GM19240 (cell line): ENCODE data around the gene WASHC3.
"Not testable (repeated sequence)": the region's sequence is repeated elsewhere in the genome, so short reads cannot be mapped to it uniquely, and the experiment has no call there.

ENCODE experiments used
- DNase-seq: peaks from one replicate; pipeline ENCODE4 v3.0.0; 2011; ENCODE audit warnings: low spot score; ENCODE audit not compliant: insufficient read length

WASHC3 gene

DNA sequence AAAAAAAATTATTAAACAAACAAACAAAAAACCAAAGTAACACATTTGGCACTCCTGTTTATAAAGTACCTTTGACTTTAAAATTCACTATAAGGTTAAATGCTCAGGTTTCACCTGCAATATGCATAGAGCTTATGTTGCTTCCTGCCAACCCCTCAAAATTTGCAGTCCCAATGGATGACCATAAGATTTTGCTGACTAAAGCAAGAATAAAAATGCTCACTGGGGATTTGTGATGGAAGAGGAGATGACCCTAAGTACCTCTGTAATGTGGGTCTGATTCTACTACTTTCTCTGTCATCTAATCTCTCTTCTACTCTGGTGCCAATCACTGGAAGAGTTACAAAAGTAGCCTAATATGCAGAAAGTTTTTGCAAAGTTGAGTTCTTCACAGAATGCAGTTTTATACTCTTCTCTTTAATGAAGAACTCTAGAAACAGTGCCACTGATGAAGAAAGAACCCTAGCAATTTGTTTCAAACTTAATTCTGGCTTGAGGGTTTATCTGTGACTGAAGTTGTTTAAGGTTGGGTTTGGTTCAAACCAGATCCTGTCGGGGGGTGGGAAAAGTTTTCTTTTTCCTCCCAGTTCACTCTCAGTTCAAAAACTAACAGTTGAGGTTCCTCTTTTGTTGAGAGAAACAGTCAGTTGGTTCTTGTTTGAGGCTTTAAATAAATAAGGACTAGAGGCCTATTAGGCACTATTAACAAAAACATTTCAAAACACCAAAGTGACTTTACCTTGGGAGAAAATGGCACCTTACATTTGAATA lies 10.9 kb downstream of the WASHC3 start:
- DNase-seq = no peak

DNA sequence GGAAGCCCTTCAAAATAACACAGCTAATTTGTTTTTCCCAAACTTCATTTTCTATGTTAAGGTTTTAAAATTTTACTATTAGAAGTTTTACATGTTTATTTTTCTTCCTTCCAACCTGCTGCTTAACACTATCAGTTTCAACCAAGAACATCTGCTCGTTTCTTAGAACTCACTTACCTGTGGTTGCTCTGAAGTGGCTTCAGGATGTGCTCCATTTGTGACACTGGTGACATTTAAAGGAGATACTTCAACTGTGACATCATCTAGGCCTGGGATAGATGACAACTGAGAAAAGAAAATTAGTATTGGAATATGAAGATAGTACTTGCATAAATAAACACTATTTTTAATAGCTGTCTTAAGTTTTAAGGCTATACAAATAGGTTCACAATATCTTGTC lies 17.9 kb downstream of the WASHC3 start:
- DNase-seq = no peak

DNA sequence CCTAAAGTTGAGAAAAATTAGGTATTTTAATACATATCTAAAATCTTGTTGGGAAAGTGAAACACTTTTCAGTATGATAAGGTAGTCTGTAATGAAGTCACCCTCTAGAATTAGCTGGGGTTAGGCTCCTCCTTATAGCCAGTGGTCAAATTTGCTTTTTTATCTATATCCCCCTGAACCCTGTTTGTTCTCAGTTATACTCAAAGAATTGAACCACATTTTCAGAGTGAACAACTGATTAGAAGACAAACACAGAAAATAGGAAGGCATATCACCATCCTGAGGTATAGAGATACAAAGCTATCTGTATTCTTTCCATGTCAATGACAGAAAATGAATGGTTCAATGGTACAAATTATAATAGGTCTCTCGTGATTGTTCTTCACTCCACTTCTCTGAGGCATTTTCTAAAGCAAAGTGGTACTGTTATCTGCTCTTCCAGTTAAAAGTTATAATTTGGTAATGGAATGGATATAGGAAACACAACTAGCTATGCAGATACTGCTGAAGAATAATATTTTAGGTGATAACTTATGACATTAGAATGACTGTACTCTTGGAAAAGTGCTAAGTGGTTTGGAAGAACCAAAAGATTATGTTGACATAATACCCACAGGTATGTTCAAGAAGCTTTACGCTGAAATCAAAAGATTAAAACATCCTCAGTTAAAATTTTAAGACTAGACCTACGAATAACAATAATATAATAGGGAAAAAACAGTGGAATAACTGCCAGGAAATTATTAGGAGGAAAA lies 27.6 kb downstream of the WASHC3 start:
- no peak for DNase-seq

DNA sequence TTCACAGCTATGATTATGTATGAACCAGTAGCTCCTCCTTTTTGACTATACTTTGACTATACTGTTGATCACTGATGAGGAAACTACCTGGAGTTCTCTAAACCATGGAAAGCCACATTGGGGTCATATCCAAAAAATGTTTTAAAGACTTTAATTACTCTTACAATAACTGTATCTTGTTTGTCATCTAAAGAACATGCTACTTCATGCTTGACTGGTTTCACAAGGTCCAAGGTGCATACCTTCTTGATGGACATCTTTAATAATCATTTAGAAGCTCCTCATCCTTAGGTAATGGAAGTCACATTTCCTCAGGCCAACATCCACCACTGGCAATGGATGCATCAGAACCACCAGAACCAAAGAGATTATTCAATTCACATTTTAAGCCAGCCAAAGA lies 29.9 kb downstream of the WASHC3 start:
- no peak for DNase-seq

DNA sequence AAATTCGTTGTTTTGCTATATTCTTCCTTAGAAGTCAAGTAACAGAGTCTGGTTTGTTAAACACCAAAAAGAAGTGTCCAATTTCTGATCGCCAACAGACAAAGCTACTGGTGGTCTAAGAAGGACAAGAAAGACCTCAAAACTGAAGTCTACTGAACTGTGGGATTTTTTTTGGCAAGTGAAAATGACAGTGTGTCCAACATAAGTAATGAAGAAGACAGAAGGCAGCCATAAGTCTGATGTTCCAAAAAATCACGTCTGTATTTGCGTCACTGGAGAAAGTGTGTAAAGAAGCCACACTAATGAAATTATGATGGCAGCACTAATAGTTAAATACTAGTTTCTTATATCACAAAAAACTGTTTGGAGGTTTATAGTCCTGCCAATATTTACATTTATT lies 32.6 kb downstream of the WASHC3 start:
- DNase-seq = no peak

DNA sequence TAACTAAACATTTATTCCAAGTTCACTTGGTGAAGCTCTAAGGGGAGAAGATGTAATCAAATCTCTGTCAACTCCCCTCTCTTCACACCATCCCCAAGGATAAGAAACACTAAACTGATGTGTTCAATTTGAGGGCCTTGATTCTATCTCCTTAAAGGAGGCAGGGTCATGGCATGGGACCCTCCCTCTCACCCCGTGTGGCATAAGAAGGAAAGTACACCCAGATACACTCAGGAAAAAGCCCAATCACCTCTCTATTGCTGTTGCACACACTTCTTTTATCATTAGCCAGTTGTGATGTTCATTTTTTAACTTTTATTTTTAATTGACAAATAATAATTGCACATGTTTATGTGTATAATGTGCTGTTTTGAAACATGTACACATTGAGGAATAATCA lies 35.1 kb downstream of the WASHC3 start:
- no peak for DNase-seq

DNA sequence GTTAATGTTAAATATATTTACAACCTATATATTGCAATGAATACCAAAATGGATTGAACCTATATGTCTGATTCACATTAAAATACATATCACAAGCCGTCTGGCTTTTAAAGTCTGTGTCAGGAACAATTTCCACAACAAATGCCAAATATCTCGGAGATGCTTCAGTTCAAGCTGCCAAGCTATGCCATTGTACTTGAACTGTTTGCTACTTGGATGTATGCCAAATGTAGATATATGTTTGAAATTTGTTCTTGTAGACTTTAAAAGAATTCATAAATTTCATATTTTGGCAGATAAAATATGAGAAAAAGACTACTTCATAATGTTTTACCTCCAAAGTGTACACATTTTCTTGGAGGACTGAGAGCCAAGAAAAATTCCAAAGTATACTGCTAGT lies 37.0 kb downstream of the WASHC3 start:
- no peak for DNase-seq

DNA sequence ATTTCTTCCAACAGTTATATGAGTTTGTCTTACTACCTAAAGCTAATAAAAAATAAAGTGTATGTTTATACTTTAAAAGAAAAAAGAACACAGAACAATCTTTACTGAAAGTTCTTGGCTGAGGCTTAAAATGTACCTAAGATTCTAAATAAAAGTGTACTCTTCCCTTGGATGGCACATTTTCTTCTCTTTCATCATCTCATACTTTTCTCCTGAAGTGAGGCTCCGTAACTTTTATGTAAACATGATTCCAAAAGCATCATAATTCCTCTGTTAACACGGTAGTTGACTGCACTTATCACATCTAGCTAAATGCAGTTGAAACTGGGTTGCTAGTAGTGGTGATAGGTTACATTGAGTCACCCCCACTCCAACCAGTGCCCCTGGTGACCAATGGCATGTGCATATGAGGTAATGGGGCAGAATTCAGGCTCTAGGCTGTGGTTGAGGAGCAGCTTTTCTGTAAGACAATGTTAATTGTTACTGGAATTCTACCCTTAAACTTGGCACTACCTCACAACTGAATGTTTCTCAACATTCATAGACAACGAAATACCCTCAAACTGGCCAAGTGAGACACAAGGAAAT lies 38.4 kb downstream of the WASHC3 start:
- no peak for DNase-seq

DNA sequence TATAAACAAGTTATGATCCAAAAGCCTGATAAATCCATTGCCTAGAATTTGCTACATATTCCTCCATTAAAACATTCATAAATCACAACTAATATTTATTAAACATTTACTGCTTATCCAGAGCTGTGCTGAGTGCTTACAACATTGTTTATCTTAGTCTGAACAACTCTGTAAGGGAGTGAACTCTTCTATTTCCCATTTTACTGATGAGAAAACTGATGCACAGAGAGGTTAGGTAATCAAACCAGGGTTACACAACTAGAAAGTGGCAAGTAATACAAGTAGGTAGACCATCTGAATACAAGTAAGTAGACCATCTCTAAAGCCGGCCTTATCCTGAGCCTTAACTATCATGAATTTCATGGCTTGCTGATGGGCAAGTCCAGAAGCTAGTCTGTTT lies 39.5 kb downstream of the WASHC3 start:
- DNase-seq = no peak

DNA sequence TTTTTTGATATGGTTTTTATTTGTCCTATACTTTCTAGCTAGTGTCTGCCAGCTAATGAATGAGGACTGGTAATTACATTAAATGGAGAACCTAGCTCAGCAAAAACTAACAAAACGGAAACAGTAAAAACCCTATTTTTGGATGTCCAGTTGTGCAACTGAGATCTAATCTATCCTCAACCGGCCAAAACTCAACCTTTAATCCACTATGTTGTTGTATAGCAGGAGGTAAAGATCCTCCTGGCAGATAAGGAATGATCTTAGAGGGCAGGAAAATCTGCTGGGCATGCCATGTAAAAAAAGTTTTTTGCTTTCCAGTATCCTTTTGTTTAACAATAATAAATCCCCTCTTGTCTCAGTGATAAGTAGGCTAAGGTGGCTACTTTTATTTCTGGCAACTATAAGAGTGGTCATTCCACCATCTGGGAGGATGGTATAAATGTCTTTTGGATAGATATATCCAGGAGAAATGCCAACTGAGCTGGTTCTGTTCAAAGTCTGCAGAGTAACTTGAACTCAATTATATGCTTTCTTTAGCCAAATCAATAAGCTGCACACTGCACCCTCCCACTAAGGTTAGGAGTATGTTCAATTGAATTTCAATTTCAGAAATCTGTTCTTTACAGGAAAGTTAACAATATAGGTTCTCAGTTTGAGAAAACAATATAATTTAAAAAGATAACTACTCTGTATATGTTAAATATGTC lies 40.1 kb downstream of the WASHC3 start:
- no peak for DNase-seq

DNA sequence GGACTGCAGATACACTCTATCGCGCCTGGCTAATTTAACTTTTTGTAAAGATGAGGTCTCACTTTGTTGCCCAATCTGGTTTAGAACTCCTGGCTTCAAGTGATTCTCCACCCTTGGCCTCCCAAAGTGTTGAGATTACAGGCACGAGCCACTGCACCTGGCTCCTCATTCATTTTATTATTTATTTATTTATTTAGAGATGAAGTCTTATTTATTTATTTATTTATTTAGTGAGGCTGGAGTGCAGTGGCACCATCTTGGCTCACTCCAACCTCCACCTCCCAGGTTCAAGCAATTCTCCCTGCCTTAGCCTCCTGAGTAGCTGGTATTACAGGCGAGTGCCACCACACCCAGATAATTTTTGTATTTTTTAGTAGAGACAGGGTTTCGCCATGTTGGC lies 43.2 kb downstream of the WASHC3 start:
- not testable (repeated sequence) for DNase-seq

DNA sequence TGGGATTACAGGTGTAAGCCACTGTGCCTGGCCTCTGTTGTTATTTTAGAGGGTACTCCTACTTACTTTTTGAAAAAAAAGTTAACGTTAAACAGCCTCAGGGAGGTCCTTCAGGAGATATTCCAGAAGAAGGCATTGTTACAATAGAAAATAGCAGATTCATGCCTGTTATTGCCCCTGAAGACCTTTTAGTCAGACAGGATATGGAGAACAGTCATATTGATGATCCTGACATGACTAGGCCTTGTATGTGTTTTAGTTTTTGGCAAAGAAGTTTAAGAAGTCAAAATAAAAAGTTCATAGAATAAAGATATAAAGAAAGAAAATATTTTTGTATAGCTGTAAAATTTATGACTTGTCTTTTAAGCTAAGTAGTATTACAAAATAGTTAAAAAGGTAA lies 45.3 kb downstream of the WASHC3 start:
- DNase-seq = no peak

DNA sequence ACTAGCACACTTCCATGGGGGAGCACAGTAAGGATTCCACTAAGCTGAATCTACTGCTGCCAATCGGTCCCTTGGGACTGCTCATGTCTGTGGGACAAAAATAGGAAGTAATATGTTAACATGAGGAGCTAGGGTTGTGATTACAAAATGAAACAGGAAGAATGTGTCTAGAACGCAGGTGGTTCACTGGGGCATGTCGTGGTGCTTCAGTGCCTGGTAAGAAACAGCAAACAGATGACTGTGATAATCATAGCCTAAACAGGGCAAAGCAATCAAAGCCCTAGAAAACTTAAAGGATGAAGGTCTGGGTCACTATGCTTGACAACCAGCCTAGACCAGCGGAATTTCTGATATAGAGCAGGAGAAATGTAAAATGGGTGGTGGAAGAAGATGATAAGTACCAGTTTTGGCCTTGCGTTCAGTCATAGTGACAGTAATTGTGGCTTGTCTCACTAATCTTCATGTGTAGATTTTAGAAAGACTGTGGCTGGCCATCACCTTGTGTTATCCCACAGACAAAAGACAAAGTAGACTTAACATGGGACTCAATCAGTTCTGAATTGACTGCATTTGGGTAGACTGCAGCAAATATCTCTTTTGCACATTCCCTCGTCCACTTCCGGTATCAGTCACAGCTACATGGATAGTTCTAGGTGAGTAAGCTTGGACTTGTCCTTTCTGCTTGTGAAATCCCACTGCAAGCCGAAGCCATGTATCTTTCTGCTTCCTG lies 51.4 kb downstream of the WASHC3 start:
- DNase-seq = peak; percentile 26

DNA sequence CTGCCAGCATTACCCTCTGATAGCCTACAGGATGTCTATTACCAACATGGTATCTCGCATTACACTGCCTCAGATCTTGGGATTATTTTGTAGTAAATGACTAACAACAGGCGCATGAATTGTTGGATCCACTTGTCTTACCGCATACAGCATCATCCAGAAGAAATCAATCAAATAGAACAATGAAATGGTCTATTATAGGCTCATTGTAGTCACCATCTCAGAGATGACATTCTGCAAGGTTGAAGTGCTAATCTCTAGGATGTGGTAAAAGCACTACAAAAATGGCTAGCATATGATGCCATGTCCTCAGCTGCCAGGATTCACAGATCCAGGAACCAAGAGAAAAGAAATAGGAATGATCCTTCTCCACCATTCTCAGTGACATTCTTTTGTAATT lies 52.0 kb downstream of the WASHC3 start:
- DNase-seq = no peak

DNA sequence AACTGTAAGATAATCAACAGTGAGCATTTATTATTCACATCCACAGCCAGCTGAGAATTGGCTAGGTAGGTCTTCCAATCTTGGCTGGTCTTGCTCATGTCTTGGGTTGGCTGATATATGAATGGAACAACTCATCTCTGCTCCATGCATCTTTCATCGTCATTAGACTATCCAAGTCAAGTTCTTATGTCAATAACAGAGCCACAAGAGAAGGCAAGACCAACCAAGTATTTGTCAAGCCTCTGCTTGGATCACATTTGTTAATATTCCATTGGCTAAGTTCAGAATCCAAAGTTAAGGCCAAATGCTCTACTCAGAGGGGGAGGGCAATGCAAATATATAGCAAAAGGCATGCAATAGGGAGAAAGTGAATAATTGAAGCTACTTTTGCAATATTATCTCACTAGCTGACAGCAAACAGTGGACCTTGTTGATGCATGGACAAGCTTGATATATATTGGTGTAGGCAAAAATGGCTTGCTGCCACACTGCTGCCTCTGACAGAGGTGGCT lies 53.1 kb downstream of the WASHC3 start:
- DNase-seq = no peak

DNA sequence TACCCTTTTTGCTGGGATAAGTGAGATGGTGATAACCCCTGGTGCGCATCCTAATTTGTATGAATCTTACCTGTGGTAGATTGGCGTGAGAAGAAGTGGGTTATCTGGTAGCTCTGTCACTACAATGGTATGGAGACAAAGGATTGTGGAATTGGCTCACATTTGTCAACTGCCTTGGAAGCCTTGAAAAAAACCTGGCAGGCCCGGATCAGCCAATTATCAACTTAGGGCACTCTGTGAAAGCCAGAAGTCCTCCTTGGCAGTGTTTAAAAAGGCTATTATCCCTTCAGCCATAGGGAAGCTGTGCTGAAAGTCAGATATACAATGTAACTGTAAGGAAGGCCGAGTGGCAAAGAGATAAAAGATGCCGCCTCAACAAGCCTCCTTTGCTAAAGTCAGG lies 56.5 kb downstream of the WASHC3 start:
- no peak for DNase-seq

DNA sequence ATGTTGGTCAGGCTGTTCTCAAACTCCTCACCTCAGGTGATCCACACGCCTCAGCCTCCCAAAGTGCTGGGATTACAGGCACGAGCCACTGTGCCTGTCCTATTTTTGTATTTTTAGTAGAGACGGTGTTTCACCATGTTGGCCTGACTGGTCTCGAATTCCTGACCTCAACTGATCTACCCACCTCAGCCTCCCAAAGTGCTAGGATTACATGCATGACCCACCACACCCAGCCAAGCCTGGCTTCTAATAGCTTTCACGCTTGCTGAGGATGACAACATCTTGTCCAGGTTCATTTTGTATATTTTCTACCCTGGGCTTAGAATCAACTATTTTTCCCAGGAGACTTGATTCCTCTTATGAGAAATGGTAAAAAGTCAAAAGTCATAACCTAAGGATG lies 64.7 kb downstream of the WASHC3 start:
- DNase-seq = no peak

DNA sequence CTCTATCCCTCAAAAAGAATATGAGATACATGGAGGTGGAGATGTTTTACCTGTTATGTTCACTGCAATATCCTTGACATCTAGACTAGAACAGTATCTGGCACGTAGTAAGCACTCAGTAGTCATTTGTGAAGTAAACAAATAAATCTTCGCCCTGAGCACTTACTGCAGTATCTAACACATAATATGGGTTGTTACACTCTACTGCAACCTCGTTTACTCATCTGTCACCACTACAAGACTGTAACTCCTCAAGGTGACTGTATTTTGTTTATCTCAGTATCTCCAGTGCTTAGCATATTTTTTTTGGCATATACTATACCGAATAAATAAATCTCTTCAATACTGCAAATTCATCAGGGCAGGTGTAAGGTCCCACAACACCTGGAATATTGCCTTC lies 66.1 kb downstream of the WASHC3 start:
- DNase-seq = no peak

DNA sequence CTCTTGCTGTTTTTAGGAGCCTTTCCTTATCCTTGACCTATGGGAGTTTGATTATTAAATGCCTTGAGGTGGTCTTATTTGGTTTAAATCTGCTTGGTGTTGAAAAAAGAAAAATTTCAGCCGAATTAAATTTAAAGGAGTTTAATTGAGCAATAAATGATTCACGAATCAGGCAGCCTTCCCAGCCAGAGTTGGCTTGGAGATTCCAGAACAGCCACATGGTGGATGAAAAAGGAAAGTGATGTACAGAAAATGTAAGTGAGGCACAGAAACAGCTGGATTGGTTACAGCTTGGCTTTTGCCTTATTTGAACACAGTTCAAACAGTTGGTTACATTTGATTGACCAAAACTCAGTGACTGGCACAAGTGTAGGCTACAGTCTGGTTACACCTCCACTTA lies 69.7 kb downstream of the WASHC3 start:
- no peak for DNase-seq

DNA sequence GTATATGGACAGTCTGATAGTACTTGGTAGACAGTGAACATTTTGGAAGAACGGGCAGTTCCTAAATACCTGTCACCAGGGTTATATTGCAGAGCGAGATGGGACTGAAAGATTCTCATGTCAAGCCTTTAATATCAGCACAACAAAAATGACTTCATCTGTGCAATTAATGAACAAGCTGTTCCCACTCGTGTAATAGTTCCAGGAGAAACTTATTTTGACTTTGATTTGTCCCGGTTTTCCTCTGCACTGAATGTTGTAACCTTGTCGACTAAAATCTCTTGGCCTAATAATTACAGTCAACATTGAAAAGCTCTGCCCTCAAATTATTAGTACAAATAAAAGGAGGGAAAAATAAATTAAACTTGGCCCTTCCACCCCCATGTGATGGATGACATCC lies 79.5 kb downstream of the WASHC3 start:
- no peak for DNase-seq

DNA sequence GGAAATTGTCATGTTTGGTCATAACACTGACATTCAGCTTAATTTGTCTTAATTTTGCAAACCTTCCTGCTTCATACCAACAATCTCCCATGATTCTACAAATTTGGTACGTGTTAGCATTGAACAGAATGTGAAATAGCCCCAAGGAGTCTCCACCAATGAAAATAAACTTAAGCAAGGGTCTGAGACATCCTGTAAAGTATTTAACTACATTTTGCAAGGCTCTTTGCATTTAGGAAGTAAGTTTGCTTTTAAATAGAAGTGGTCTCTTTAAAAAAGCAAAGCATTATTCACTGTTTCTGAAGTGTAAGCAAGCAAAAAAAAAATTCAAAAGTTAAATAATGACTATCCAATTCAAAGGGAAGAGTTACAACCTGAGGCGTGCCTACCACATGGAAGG lies 79.9 kb downstream of the WASHC3 start:
- DNase-seq = no peak
